HepG2 (cell line): ENCODE data around the gene NCOA1. TPM values are rescaled to one million over a fixed set of nuclear protein-coding genes. Genes with fewer than 3 reads are reported as not detected.

Experiments
- ATAC-seq: fragments of 200-7000 bp; cut with Tn5 transposase; 3 replicates; pipeline ENCODE4 v1.9.1; 2020; ENCODE audit warnings: mild to moderate bottlenecking, moderate library complexity
- BruUV-seq: library from RNA; stranded (reverse); fragments of 400-500 nt; replicated peaks from 2 replicates; lab custom pipeline; 2021; lab: Mats Ljungman, UMichigan
- CTCF ChIA-PET: fragments of 300-600 bp; formaldehyde crosslinking; extraction: SDS; loops from one replicate; lab custom pipeline; 2021; ENCODE audit warnings: low total read pairs, inconsistent platforms, low intra/inter-chr PET ratio; lab: Yijun Ruan, JAX
- POLR2A ChIA-PET: fragments of 350-600 bp; sonication (Branson Sonifier 250); formaldehyde crosslinking; loops from one replicate; lab custom pipeline; 2020; ENCODE audit warnings: antibody characterized with exemption, inconsistent platforms; lab: Yijun Ruan, JAX
- DNase-seq: peaks from one replicate; pipeline ENCODE4 v3.0.0-alpha.2; 2015; ENCODE audit warnings: low spot score
- FAIRE-seq: peaks from 3 replicates; lab custom pipeline; 2011; peaks lifted over from hg19 to GRCh38; lab: Jason Lieb, UNC
- H2AFZ ChIP-seq: one replicate; pipeline ENCODE4 v1.6.1; 2011; ENCODE audit warnings: low read length, inconsistent platforms
- H3K27ac ChIP-seq: fragments of 300-600 bp; 3 replicates; pipeline ENCODE4 v1.8.0; 2011; ENCODE audit warnings: mixed run types, mild to moderate bottlenecking, mixed read lengths, low read length, inconsistent platforms; ENCODE audit not compliant: insufficient read depth; ENCODE audit errors: extremely low read length
- H3K27me3 ChIP-seq, 2 experiments: fragments of 200-600 bp in 1 of 2; 2 replicates in 1 of 2; 3 replicates in 1 of 2; pipeline versions ENCODE4 v1.6.0 to v1.8.0; 2011; ENCODE audit warnings: low read length in 2 of 2, mild to moderate bottlenecking in 2 of 2, moderate library complexity in 2 of 2, inconsistent platforms in 1 of 2; ENCODE audit not compliant: insufficient read depth in 2 of 2, control insufficient read depth in 1 of 2
- H3K36me3 ChIP-seq, 2 experiments: fragments of 200-600 bp in 1 of 2; replicated peaks in 1 of 2; 2 replicates in 1 of 2; 3 replicates in 1 of 2; pipeline versions ENCODE4 v1.5.1 to v1.8.0; 2011; ENCODE audit warnings: low read length in 2 of 2, inconsistent platforms in 1 of 2; ENCODE audit not compliant: insufficient read depth in 2 of 2, control insufficient read depth in 1 of 2
- H3K4me1 ChIP-seq: 2 replicates; pipeline ENCODE4 v1.5.1; 2012; ENCODE audit warnings: low read length, inconsistent platforms; ENCODE audit not compliant: insufficient read depth
- H3K4me2 ChIP-seq: 2 replicates; pipeline ENCODE4 v1.6.0; 2011; ENCODE audit warnings: low read depth, low read length, inconsistent platforms
- H3K4me3 ChIP-seq, 3 experiments: fragments of 200-600 bp in 1 of 3; sonication (generic), shearing (Covaris generic) in 1 of 3; replicated peaks in 1 of 3; 2 replicates each; pipeline ENCODE4 v1.5.1; 2011 to 2016; ENCODE audit warnings: low read length in 3 of 3, inconsistent platforms in 2 of 3, low read depth in 2 of 3, mild to moderate bottlenecking in 2 of 3, control low read depth in 1 of 3, mixed read lengths in 1 of 3; ENCODE audit not compliant: insufficient read depth in 1 of 3
- H3K79me2 ChIP-seq: one replicate; pipeline ENCODE4 v1.6.1; 2011; ENCODE audit warnings: low read length, inconsistent platforms; ENCODE audit not compliant: insufficient read depth
- H3K9ac ChIP-seq: 2 replicates; pipeline ENCODE4 v1.6.0; 2011; ENCODE audit warnings: mild to moderate bottlenecking, low read depth, low read length, inconsistent platforms; ENCODE audit not compliant: insufficient read depth
- H3K9me3 ChIP-seq: 2 replicates; pipeline ENCODE4 v1.5.1; 2012; ENCODE audit warnings: mild to moderate bottlenecking, low read length
- H4K20me1 ChIP-seq: 2 replicates; pipeline ENCODE4 v1.6.0; 2011; ENCODE audit warnings: inconsistent platforms, mild to moderate bottlenecking, low read length, moderate library complexity; ENCODE audit not compliant: insufficient read depth
- ELF3 ChIP-seq: IDR thresholded peaks from 2 replicates; pipeline ENCODE4 v1.6.1; 2016; ENCODE audit warnings: missing genetic modification reagents, missing compliant biosample characterization
- JARID2 ChIP-seq: sonication (generic); formaldehyde crosslinking; IDR thresholded peaks from 2 replicates; pipeline ENCODE4 v1.8.1; 2023; ENCODE audit warnings: missing genetic modification reagents, inconsistent platforms; ENCODE audit not compliant: insufficient replicate concordance
- KLF9 ChIP-seq: IDR thresholded peaks from 2 replicates; pipeline ENCODE4 v1.6.1; 2016; ENCODE audit warnings: low read depth
- PHF21A ChIP-seq: sonication (generic); formaldehyde crosslinking; IDR thresholded peaks from 2 replicates; pipeline ENCODE4 v1.5.0; 2020; ENCODE audit warnings: mild to moderate bottlenecking, missing genetic modification reagents
- REPIN1 ChIP-seq: sonication (generic); formaldehyde crosslinking; IDR thresholded peaks from 2 replicates; pipeline ENCODE4 v1.8.0; 2022; ENCODE audit warnings: missing genetic modification reagents, low read depth, mild to moderate bottlenecking, borderline replicate concordance
- SNAPC4 ChIP-seq: sonication (generic); formaldehyde crosslinking; IDR thresholded peaks from 2 replicates; pipeline ENCODE4 v1.4.0; 2020; ENCODE audit warnings: mild to moderate bottlenecking, missing genetic modification reagents
- SP140L ChIP-seq: sonication (generic); formaldehyde crosslinking; IDR thresholded peaks from 2 replicates; pipeline ENCODE4 v1.4.0; 2020; ENCODE audit warnings: missing genetic modification reagents, borderline replicate concordance
- ZFAT ChIP-seq: sonication (generic); formaldehyde crosslinking; conservative IDR thresholded peaks from 2 replicates; pipeline ENCODE4 v1.8.1; 2023; ENCODE audit warnings: missing genetic modification reagents, inconsistent platforms
- ZNF720 ChIP-seq: sonication (generic); formaldehyde crosslinking; IDR thresholded peaks from 2 replicates; pipeline ENCODE4 v1.4.0; 2020; ENCODE audit warnings: missing genetic modification reagents
- ZNF768 ChIP-seq: sonication (generic); formaldehyde crosslinking; IDR thresholded peaks from 2 replicates; pipeline ENCODE4 v1.4.0; 2020; ENCODE audit warnings: missing genetic modification reagents
- ZNF781 ChIP-seq: sonication (generic); formaldehyde crosslinking; IDR thresholded peaks from 2 replicates; pipeline ENCODE4 v1.5.1; 2020; ENCODE audit warnings: borderline replicate concordance, mild to moderate bottlenecking, missing genetic modification reagents; ENCODE audit errors: not compliant biosample characterization
- WGBS: methylation state at CpG from one replicate; pipeline ENCODE4 v1.1.6; 2017; ENCODE audit warnings: low lambda C conversion rate; 5-methylcytosine and 5-hydroxymethylcytosine counted together
- in situ Hi-C: cut with HindIII; loops from 2 replicates; pipeline ENCODE4 v1.10.0; 2017; ENCODE audit warnings: low pct_unique_long_range_greater_than_20kb; ENCODE audit not compliant: extremely low pct_ligation_motif_present
- intact Hi-C: fragments of 100-400 bp; cut with micrococcal nuclease; formaldehyde crosslinking; loops from one replicate; pipeline ENCODE4 v1.10.0; 2022; ENCODE audit not compliant: unreplicated experiment
- polyA plus RNA-seq, 8 experiments: library from polyadenylated mRNA; depleted of rRNA in 3 of 8; stranded (reverse) in 7 of 8; unstranded in 1 of 8; fragments of >200 nt; fragmentation: Illumina TruSeq in 4 of 8; extraction: Trizol in 4 of 8; gene quantifications; 2 replicates each; pipeline versions ENCODE4 v1.2.1 to v1.2.3, GENCODE V29; 2011 to 2016; ENCODE audit warnings: low read depth in 4 of 8, missing spikeins in 1 of 8, mixed read lengths in 1 of 8; ENCODE audit not compliant: insufficient read depth in 1 of 8
- total RNA-seq, 5 experiments: library from RNA; depleted of rRNA; stranded (reverse); fragments of >200 nt; fragmentation: Illumina TruSeq; extraction: Trizol; gene quantifications; 2 replicates each; pipeline ENCODE4 v1.2.3, GENCODE V29; 2016; ENCODE audit warnings: low read depth in 1 of 5

NCOA1 gene
- total and polyA plus RNA-seq, 2 of the 13 experiments (the other 11 are each of a cell fraction or from before 2014, with no cell fraction given), result 10.0 to 10.4 TPM

- no peak for TF ChIP-seq SP140L (CRISPR knock-in tag)
These were observed 129.9 kb downstream of the NCOA1 start (continued) for GRCh38 chr2:24620936-24621335.

GRCh38 chr2:24621779-24622538 is 130.9 kb downstream of the NCOA1 start:
- Histone ChIP-seq H4K20me1 (no peaks in the 10 kb centered on the region), H3K9me3 (no peaks in the 10 kb centered on the region), H3K9ac (no peak overlapping the region), H3K4me1 (no peaks in the 10 kb centered on the region), H3K79me2 (no peaks in the 10 kb centered on the region), H3K27me3 (no peaks in the 10 kb centered on the region), H3K36me3 (no peaks in the 10 kb centered on the region), H3K27ac (no peak overlapping the region), H3K4me3 (no peak overlapping the region), H3K4me2 (no peak overlapping the region), H2AFZ (no peak overlapping the region)
- intact Hi-C loops (no loop called here), in situ Hi-C loops (no loop called here)
- no peak for DNase-seq
- FAIRE-seq, result no peak
- BruUV-seq, result no TSS peak
- 67% methylated on average over 3 of the region's 3 CpGs for WGBS
- no peak for ATAC-seq
- ChIA-PET POLR2A (no interaction called here), CTCF (no interaction called here)
- TF ChIP-seq ELF3 (CRISPR knock-in tag), result no peak
- no peak for TF ChIP-seq ZNF768 (CRISPR knock-in tag)
- TF ChIP-seq PHF21A, result no peak
- TF ChIP-seq ZNF781 (CRISPR knock-in tag), result no peak

- intact Hi-C loops (no loop called here), in situ Hi-C loops (no loop called here)
- DNase-seq (no peak), ATAC-seq (no peak), FAIRE-seq (no peak)
- H3K36me3 ChIP-seq, result no peaks in the 10 kb centered on the region
- CTCF ChIA-PET, result no interaction called here
- H3K4me3 ChIP-seq, result no peak overlapping the region
- no TSS peak for BruUV-seq
- no peaks in the 10 kb centered on the region for H3K27me3 ChIP-seq
- no peak overlapping the region for H3K9ac ChIP-seq
- no peak overlapping the region for H3K4me2 ChIP-seq
- no peaks in the 10 kb centered on the region for H3K9me3 ChIP-seq
- no peaks in the 10 kb centered on the region for H3K4me1 ChIP-seq
- H3K27ac ChIP-seq, result no peak overlapping the region
- 98% methylated on average over 4 of the region's 4 CpGs for WGBS
- POLR2A ChIA-PET, result no interaction called here
- no peaks in the 10 kb centered on the region for H4K20me1 ChIP-seq
- no peak overlapping the region for H2AFZ ChIP-seq
- H3K79me2 ChIP-seq, result no peaks in the 10 kb centered on the region
- TF ChIP-seq REPIN1 (CRISPR knock-in tag) (no peak), KLF9 (no peak), ZFAT (no peak), SNAPC4 (no peak), ZNF720 (CRISPR knock-in tag) (no peak), JARID2 (CRISPR knock-in tag) (no peak)
These were observed 132.5 kb downstream of the NCOA1 start for GRCh38 chr2:24623535-24623934.
